ENCODE data around the gene HIPK3.
A peak's percentile ranks its signal among the peaks of the same experiment; 100 is the strongest.

The HIPK3 gene

DNA sequence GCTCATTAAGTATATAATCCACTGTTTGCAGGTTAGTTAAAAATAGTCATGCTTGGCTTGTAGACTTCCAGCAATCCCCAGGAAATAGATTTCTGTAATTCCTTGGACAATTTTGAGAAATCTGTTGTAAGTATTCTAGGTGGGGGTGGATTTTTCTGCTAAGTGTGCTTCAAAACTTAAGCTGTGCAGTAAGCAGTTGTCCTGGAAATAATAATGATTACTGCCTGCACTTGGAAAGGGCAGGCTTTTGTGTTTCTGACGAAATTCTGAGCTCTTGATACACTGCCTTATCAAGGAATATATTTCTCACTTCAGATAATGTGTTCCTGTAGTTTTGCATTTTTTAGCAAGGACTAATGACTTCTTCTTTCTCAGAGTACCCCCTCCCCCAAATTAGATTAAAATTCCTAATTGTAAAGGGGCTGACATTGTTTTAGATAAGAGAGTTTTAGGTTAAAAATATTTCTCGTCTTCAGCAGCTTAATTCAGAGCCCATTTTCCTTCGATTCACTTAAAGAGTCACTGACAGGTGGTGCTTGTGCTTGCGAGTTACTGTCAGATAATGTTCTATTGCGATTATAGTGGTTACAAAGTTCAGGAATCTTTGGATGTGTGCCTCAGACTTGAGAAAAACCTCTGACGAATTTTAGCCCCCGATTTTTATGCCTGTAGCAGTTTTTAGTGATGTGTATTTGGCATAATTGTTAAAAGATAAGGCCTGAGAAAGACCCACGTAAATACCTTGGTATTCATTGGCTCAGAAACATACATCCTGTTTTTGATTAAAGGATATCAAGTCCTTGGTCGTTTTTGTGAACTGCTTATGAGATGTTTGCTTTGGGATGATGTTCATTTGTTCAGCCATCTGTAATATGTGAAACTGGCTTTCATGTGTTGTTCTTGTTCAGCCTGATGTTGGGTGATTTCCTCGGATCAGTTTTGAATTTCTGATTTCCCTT, 120.5 kb downstream of the HIPK3 start:
- H2AFZ ChIP-seq (ENCODE audit: low read depth, low read length), result no peak overlapping the region
- no peak overlapping the region for H3K4me2 ChIP-seq (ENCODE audit: low read length)
- TF ChIP-seq EZH2phosphoT487 (IDR thresholded peaks at IDR 0.05; ENCODE audit: low read depth), result no peak
- no peak for TF ChIP-seq CTCF (IDR thresholded peaks at IDR 0.05; ENCODE audit: low read depth, low read length)
- H3K27ac ChIP-seq (ENCODE audit: low read length), result no peak overlapping the region
- H3K4me1 ChIP-seq (ENCODE audit: low read length), result peaks cover 23% of the 10 kb centered on the region
- no peak overlapping the region for H3K9ac ChIP-seq (ENCODE audit: low read length)
- no peaks in the 10 kb centered on the region for H3K79me2 ChIP-seq (ENCODE audit: low read length)
- H3K36me3 ChIP-seq (replicated peaks; ENCODE audit: low read depth, low read length), result no peaks in the 10 kb centered on the region
- H4K20me1 ChIP-seq (ENCODE audit: insufficient read depth, low read length), result no peaks in the 10 kb centered on the region
- H3K9me3 ChIP-seq (ENCODE audit: insufficient read depth, low read length), result no peaks in the 10 kb centered on the region
- H3K4me3 ChIP-seq (ENCODE audit: low read length), result no peak overlapping the region
- H3K27me3 ChIP-seq (ENCODE audit: low read depth, low read length), result peaks cover 33% of the 10 kb centered on the region

DNA sequence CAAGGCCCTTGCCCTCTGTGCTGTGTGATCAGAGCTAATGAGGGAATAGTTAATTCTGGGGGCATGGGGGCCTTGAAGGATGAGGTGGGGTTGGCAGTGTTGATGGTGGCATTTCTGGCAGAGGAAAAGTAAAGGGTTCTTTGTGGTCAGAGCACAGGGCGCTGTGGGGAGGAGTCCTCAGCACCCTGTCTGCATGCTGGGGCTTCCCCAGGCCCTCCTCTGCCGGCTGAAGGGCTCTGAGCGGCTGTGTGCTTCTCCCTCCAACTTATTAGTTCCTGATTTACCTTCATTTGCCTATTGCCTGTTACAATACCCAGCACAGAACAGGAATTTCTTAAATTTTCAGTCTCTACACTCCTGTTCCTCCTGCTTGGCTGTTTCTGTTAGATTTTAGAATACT, 122.8 kb downstream of the HIPK3 start:
- TF ChIP-seq EZH2phosphoT487 (IDR thresholded peaks at IDR 0.05; ENCODE audit: low read depth) (no peak), CTCF (IDR thresholded peaks at IDR 0.05; ENCODE audit: low read depth, low read length) (no peak)
- H3K4me1 ChIP-seq (ENCODE audit: low read length), result peaks cover 39% of the 10 kb centered on the region
- no peak overlapping the region for H3K27ac ChIP-seq (ENCODE audit: low read length)
- H3K4me2 ChIP-seq (ENCODE audit: low read length), result peak overlapping the region; percentile 62
- H4K20me1 ChIP-seq (ENCODE audit: insufficient read depth, low read length), result no peaks in the 10 kb centered on the region
- no peak overlapping the region for H2AFZ ChIP-seq (ENCODE audit: low read depth, low read length)
- H3K36me3 ChIP-seq (replicated peaks; ENCODE audit: low read depth, low read length), result no peaks in the 10 kb centered on the region
- H3K9ac ChIP-seq (ENCODE audit: low read length), result no peak overlapping the region
- no peaks in the 10 kb centered on the region for H3K9me3 ChIP-seq (ENCODE audit: insufficient read depth, low read length)
- H3K4me3 ChIP-seq (ENCODE audit: low read length), result peak overlapping the region; percentile 36
- H3K27me3 ChIP-seq (ENCODE audit: low read depth, low read length), result peaks cover 39% of the 10 kb centered on the region
- H3K79me2 ChIP-seq (ENCODE audit: low read length), result no peaks in the 10 kb centered on the region

DNA sequence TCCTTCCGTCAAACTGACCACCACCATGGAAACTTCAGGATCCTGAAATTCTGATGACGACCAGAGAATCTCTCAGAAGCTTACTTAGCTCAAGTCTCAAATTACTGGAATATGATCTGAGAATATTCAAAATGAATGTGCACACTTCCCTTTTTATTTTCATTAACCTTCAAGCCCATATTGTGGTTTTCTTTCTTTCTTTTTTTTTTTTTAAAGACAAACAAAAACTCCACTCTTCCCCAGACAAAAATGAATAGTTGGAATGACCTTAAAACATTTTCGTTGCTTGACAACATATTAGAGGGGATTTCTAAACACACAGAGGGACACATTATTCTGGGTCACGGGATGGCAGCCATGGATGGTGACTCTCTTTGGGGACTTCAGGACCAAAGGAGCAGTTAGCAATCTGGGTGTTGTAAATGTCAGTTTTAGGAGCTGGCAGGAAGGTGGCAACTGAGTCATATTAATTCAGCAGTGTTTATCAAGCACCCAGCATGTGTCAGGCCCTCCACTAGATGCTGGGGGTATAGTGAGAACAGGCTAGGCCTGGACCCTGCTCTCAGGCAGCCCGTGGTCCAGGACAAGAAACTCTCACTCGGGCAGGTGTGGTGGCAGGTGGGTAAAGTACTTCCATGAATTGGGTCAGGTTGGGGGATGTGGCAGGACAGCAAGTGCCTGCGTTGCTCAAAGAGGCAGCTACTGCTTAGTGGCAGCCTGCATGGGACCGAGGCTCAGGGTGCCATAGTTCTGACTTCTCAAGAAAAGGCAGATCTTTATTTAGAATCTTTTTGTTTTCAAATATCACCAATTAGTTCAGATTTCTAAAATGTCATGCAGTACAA, 126.1 kb downstream of the HIPK3 start:
- Histone ChIP-seq H3K36me3 (replicated peaks; ENCODE audit: low read depth, low read length) (no peaks in the 10 kb centered on the region), H3K4me2 (ENCODE audit: low read length) (peak overlapping the region; percentile 74), H3K27ac (ENCODE audit: low read length) (no peak overlapping the region)

More for the DNA sequence above, 126.1 kb downstream of the HIPK3 start:
- H3K27me3 ChIP-seq (ENCODE audit: low read depth, low read length), result peaks cover 39% of the 10 kb centered on the region
- TF ChIP-seq EZH2phosphoT487 (IDR thresholded peaks at IDR 0.05; ENCODE audit: low read depth) (no peak), CTCF (IDR thresholded peaks at IDR 0.05; ENCODE audit: low read depth, low read length) (no peak)
- H3K79me2 ChIP-seq (ENCODE audit: low read length), result no peaks in the 10 kb centered on the region
- peaks cover 11% of the 10 kb centered on the region for H3K9me3 ChIP-seq (ENCODE audit: insufficient read depth, low read length)
- H4K20me1 ChIP-seq (ENCODE audit: insufficient read depth, low read length), result no peaks in the 10 kb centered on the region
- peak overlapping the region; percentile 43 for H3K4me3 ChIP-seq (ENCODE audit: low read length)
- no peak overlapping the region for H3K9ac ChIP-seq (ENCODE audit: low read length)
- H2AFZ ChIP-seq (ENCODE audit: low read depth, low read length), result no peak overlapping the region
- H3K4me1 ChIP-seq (ENCODE audit: low read length), result peaks cover 51% of the 10 kb centered on the region

Data from OCI-LY3 (cell line).